Raji (cell line): ENCODE data around the gene CDK14.

Experiments used
- POLR2A ChIP-seq: IDR thresholded peaks from 2 replicates; pipeline ENCODE4 v1.6.1; 2011; ENCODE audit warnings: low read depth, low read length, control low read depth; ENCODE audit not compliant: insufficient read depth

CDK14 gene

DNA sequence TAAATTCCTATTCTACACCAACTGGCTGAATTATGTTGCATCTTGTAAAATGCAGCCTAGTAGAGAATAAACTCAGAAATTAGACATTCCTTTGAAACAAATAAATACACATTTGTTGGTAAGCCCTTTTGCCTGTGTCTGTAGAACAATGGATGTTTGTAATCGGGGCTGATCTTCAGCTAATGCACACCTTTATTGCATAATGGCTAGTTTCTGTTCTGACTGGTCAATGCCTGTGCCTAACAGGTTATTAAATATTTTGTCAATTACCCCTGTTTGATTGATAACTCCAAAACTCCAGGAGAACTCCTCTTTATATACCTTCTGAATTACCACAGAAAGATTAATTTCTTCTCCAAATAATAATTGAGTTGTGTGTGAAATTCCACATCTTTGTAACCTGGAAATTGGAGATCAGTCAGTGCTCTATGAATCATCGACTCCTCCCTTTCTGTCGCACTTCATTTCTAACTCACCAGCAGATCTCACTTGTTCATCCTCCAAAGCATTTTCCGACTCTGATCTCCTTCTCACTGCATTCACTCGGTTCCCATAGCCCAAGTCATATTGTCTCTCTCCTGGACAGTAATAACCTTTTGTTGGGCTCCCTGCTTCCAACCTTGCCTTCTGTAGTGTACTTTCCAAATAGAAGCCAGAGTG is 472.1 kb downstream of the CDK14 start:
- no peak for TF ChIP-seq POLR2A

DNA sequence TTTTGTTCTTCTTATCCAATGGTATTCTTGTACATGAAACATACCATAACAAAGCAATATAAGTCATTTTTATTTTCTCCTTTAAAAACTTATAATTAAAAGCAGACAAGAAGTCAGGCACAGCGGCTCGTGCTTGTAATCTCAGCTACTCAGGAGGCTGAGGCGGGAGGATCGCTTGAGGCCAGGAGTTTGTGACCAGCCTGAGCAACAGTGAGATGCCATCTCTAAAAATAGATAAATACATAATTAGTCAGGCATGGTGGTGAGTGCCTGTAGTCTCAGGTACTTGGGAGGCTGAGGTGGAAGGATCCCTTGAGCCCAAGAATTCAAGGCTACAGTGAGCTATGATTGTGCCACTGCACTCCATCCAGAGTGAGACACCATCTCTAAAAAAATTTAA is 473.0 kb downstream of the CDK14 start:
- no peak for TF ChIP-seq POLR2A

DNA sequence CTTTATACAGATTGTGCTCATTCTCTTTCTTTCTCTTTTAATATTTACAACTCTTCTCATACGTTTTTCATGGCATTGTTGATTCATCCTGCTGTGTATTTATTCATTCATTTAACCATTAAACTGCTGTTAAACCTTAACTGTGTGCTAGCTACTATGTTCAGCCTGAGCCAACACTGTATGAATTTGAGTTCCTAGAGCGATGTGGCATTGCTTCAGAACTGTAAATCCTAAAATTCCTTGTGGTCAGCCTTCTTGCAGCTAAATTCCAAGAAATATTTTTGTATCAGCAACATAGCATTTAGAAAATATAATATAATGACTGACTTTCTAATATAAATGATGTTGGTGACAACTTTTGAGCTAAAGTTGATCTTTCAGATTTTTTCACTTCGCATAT is 483.4 kb downstream of the CDK14 start:
- TF ChIP-seq POLR2A, result no peak

DNA sequence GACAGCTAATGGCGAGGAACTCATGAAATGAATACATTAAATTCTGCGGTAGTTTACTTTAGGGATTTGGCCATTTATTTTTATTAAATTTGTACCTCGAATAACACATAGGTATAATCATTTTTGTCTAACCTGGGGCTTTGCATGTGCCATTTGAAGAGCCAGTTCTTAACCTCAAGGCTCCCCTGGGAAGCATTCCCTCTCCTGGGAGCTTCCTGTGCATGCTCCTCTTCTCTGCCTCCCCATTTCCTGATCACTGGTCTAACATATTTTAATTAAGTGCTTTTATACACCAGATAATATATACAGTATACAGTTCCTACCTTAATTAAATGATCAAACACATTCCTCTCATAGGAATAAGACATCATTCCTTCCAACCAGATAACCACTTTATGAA is 484.2 kb downstream of the CDK14 start:
- TF ChIP-seq POLR2A, result no peak

DNA sequence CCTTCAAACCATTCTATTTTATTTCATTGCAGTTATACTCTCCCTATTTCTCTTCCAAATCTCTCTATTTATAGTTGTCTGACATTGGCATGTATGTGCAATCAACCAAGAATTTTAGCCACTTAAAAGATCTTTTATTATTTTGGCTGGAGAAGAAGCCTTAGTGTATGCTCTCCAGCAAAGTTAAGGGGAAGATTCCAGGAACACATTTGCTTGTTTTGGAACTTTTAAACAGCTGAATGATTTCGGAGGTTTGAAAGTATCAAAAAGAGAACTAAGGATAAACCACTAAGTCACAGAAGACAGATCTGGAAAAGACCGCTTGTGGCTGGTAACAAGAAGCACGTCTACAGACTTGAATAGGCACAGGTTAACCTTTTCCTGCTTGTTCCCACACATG is 485.9 kb downstream of the CDK14 start:
- TF ChIP-seq POLR2A, result no peak

DNA sequence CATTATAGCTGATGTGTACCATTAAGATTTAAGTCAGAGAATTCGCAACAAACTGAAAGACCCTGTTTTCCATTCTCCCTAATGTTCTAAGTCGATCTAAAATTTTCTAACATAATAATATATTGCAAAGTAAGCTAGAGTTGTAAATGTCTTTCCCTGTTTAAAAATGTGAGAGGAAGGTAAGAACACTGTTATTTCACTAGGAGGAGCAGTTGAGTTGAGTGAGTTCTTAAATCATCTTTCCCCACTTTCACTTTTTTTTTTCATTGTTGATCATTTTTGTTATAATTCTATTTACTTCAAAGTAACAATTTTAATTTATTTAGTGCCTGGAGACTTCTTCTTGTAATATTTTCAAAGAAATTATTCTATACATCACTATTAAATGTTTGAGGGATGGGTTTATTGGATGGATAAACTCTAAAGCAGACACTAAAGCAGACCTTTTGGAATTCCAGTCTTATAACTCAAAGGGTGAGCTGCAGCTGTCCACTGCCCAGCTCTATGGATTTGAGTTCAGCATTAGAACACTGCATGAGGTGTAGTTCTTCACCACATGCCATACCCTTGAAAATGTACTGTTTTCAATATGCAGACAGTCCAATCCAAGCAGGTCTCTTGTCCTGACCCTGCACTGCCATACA is 486.9 kb downstream of the CDK14 start:
- TF ChIP-seq POLR2A, result no peak

DNA sequence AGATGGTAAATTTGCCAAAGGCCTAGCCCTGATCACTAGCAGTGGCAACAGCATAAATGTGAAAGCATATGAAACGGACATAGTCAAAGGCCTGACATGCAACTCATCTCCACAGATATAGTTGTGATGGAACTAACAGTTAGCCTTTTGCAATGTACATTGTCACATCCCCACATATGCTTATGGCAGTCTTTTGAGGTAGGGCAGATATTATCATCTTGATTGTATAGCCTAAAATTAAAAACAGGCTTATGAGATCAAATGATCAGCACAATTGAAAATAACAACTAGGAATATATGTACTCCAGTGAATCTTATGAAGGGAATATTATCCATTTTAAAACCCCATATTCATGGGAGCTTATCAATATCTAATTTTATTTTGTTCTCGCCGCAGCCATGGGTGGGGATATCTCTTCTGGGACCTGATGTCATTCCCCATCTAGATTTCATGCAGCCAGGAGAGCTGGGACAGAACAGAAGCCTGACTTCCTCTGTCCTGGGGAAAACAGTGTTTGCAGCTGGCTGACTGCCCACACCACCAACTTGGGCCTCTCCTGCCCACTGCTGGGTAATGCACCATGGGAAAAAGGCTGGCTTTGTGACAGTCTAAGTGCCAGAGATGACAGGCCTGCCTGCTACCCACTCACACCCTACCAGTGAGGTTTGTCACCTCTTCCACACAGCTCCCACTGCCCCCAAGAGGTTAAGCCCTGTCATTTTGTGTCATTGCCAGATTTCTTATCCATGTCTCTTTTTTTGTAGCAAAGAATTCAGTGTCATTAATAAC is 487.9 kb downstream of the CDK14 start:
- TF ChIP-seq POLR2A, result no peak

DNA sequence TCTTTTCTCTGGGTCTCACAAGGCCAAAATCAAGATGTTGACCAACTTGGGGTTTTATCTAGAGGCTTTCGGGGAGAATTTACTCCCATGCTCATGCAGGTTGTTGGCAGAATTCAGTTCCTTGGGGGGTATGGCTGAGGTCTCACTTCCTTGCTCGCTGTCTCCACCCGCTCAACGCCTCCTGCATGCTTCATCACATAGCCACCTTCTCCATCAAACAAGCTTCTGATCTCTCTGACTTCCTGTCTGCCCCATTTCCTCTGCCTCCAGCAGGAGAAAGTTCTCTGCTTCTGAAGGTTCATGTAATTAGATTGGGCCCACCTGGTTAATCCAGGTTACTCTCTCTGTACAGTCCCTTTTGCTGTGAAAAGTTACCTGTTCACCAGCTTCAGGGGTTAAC is 489.1 kb downstream of the CDK14 start:
- no peak for TF ChIP-seq POLR2A

DNA sequence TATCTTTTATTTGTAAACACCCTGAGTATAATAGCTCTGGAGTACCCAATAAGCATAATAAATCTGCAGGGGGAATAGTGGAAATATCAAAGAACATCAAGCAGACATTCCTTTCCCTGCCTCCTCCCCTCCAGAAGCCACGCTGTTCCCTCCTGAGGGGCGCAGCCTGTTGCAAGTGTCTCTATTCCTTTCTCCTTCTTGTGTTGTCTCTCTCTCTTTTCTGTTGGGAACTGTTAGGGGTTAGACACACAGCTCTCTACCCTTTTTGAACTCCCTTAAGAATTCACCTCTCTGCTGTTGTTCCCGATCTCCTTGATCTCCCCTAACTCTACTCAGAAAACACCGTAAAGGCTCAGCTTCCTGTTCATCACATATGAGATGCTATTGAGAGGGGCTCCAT is 490.1 kb downstream of the CDK14 start:
- TF ChIP-seq POLR2A, result no peak

DNA sequence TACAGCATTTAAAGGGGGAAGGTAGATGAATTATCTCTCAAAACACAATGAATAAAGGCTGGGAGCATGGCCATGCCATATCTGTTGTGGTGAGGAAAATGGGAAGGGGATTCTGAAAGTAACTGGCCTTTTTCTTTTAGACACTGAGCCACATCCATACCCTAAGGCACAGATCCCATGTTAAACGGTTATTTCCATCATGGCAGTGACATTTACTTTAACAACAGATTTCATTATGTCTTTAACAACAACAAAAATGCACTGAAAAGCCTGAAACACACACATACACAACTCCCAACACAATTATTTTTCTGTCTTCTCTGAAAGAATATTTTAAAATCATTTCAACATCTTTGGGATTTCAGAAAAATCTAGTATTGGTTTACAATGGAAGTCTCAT is 492.0 kb downstream of the CDK14 start:
- no peak for TF ChIP-seq POLR2A

DNA sequence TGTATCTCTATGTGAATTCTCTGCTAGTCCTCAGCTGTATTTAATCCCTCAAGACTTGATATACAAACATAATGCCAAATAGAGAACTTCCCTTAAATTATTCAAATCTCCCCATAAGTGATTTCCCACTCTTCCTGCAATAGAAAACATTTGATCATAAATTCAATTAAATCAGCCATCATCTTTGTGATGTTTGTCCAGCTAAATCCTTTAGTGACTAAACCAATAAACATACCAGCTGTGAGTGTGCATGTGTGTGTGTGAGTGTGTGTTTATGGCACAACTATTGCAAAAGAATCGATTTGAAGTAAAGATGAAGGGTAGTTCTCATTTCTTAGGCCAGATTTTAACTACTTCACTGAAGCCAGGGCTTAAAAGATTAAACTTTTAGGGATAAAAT is 492.6 kb downstream of the CDK14 start:
- TF ChIP-seq POLR2A, result no peak

DNA sequence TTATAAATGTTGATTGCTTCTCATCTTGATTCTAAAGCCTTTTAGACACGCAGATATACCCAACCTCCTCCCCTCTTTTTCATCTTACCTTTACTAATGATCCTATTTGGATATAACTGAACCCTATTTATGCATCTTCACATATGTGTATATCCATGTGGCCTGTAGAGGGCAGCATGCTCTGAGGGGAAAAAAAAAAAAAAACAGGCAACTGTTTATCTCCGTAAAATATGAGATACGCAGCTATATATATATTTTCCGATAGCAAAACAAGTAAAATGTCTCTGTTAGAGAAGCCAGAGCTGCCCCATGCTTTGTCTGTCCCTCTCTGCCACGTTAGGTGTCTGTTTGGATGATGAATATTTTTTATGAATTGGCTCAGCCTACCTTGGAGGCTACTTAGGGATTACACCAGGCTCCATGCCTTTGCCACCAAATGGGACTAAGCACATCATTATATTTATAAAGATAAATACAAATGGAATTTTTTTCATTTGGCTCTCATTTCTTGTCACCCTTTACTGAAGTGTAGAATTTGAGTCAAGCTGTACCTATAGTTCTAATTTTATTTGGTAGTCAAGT is 493.4 kb downstream of the CDK14 start:
- no peak for TF ChIP-seq POLR2A

DNA sequence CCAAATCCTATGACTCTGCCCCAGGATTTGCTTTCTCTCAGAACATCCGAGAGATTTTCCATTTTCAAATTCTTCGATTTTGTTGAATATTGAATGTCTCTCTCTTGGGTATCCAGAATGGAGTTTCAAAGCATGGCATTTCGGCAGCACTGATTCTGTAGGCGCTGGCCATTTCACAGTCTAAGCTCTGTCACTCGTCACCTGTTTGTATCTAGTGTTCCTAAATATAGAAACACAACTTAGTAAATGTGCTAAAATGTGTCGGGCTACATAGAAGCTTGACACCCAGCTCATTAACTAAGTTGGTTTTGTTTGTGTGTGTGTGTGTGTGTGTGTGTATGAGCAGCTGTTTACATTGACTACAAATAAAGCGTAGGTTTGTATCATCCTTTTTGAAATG is 494.6 kb downstream of the CDK14 start:
- TF ChIP-seq POLR2A, result no peak

DNA sequence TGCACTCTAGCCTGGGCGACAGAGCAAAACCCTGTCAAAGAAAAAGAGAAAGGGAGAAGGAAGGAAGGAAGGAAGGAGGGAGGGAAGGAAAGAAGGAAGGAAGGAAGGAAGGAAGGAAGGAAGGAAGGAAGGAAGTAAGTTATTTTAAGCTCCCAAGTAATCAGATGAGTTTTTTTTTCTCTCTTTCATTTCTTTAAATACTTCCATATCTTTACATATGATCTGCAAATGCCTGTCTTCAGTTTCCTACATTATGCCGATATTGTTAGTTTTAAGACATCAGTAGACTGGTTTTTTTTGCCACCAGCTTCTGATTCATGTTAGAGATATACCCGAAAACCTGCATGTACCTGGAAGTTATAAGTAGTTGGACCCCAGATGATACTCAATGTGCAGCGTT is 495.5 kb downstream of the CDK14 start:
- no peak for TF ChIP-seq POLR2A

DNA sequence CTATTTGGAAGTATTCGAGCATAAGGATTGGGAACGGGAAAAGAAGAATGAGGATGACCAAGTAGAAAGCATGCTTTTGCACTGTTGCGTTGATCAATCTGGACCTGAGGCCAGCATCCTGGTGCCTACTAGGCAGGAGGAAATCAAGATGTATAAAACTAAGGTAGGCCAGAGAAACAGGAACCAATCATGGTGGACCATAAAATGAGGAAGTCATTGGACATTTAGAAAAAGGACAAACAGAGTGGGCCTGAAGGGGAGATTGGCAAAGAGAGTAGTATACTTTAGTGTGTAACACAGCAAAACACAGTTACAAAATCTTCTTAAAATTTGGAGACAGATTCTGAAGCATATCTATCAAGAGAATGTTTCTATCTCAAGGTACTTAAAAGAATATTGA is 497.1 kb downstream of the CDK14 start:
- no peak for TF ChIP-seq POLR2A

DNA sequence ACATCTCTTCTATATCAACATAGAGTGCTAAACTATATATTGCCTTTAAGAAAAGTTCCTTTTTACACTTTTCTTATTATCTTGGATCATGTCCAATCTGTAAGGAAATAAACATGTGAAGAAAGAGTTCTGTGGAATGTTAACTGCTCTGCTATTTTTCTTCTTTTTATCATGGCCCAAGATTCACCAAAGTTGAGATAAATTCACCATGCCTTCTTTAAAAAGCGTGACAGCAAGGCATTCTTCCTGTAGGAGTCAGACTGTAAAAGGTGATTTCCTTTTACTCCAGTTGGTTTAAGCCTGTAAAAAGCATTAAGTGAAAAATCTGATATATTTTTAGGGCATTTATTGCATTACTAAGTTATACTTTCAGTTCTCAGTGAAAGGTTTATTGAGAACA is 502.4 kb downstream of the CDK14 start:
- TF ChIP-seq POLR2A, result no peak

DNA sequence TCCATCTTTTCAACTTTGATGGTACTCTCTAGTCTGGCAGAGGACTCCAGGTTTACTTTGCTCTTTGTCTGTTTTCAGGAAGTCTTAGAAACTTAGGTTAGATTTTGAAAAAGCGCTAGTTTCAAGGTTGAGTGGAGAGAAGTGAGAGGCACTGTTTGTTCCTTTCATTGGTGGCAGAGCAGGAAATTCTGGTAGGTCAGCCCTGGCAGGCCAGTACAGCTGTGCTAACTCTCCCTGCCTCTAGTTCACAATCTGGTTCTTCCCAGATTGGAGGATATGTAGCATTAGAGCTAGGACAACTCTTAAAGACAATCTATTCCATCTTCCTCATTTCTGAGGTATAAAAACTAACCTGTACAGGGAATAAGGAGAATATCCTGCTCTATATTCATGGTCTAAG is 507.2 kb downstream of the CDK14 start:
- TF ChIP-seq POLR2A, result no peak

DNA sequence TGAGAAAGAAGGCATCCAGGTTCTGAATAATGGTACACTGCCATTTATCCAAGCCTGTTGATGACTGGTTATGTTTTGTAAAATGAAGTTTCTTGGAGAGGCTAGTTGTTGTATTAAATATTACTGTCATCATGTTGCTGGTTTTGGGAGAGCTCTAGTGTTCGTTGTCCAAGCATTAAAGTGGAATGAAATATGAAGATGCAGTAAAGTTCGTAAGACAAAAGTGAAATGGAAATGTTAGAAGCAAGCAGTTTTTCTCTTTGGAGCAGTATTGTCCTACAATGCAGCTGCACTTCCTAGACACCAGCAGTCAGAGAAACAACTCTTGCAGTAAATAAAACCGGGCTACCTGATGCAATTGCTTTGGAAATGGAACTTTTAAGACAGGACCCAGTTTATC is 511.3 kb downstream of the CDK14 start:
- TF ChIP-seq POLR2A, result no peak
